Hippocampal formation (tissue), 2 donors: ENCODE data around the gene ZNF135.

Experiments used
- DNase-seq, 2 donors: peaks; one replicate each; lab custom pipeline; 2025; lab: John Stamatoyannopoulos, UW

Gene ZNF135

GRCh38 chr19:58093071-58093470, 34.0 kb downstream of the ZNF135 start:
- DNase-seq = no peak

- no peak for DNase-seq
Measured at GRCh38 chr19:58095328-58095727, 36.2 kb downstream of the ZNF135 start.

GRCh38 chr19:58096884-58097283, 37.8 kb downstream of the ZNF135 start:
- DNase-seq = no peak

GRCh38 chr19:58097349-58097748, 38.3 kb downstream of the ZNF135 start:
- no peak for DNase-seq

- DNase-seq = peak; percentile 92 to 95
Measured at GRCh38 chr19:58097781-58098681, 38.9 kb downstream of the ZNF135 start, which contains the start of gene ZSCAN18. ZSCAN18 (minus strand) TSS chr19:58098231; CDS start chr19:58090267, 7,964 bp downstream.

- no peak for DNase-seq
Measured at GRCh38 chr19:58098682-58098998, 39.6 kb downstream of the ZNF135 start.

GRCh38 chr19:58107778-58108545, 48.9 kb downstream of the ZNF135 start:
- no peak for DNase-seq

GRCh38 chr19:58108546-58108817, 49.4 kb downstream of the ZNF135 start:
- no peak for DNase-seq

GRCh38 chr19:58117841-58118575, 58.9 kb downstream of the ZNF135 start:
- no peak for DNase-seq

- no peak for DNase-seq
Measured at GRCh38 chr19:58118979-58119733, 60.1 kb downstream of the ZNF135 start.
